Measurements from ENCODE around the gene BCKDHA. TPM values are rescaled to one million over a fixed set of nuclear protein-coding genes. Genes with fewer than 3 reads are reported as not detected.

The BCKDHA gene
- total and polyA plus RNA-seq, 2 donors (not counting 3 experiments of a cell fraction or from before 2014, with no cell fraction given) = 16.5 to 50.4 TPM

DNA sequence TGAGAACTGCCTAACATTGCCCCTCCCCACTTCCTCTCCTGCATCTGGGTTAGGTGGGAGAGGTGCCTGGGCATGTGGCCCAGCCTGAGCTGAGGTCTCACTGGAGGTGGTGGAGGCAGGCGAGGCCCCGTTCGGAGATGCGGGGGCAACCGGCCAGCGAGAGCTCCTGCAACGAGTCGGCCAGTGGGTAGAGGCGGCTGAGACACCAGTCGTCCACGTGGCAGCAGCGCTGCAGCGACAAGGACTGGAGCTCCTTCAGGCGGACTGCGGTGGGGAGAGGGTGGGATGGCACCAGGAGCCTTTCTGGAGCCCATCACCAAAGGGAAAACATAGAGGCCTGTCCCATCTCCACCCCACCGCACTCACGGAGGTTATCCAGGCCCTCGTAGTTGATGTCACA lies 35.6 kb downstream of the BCKDHA start:
- H3K4me1 ChIP-seq (ENCODE audit: control insufficient read depth, extremely low read depth, insufficient read depth, low read length) = peaks cover 10% of the 10 kb centered on the region
- intact Hi-C loops (cut with micrococcal nuclease) = loop anchor here (5.0 kb wide), 1 partner anchor 126 kb away; no protein-coding TSS in a partner anchor
- H3K27ac ChIP-seq (ENCODE audit: insufficient read depth, low read depth, low read length) = no peak overlapping the region
- H3K9me3 ChIP-seq (replicated peaks; ENCODE audit: control insufficient read depth, insufficient read depth, low read length) = no peaks in the 10 kb centered on the region
- TF ChIP-seq GATA2 (IDR thresholded peaks at IDR 0.05; ENCODE audit: insufficient read depth, insufficient read length, low read depth, low read length) (no peak), FOS (IDR thresholded peaks at IDR 0.05; ENCODE audit: borderline replicate concordance, insufficient read depth, low read length) (no peak), POLR2A (IDR thresholded peaks at IDR 0.05; ENCODE audit: low read depth, low read length) (no peak)
- no peak for DNase-seq (ENCODE audit: low read depth, low spot score)
- ChIA-PET POLR2A (no interaction called here), CTCF (interaction anchor here (0.6 to 1.1 kb wide), 2 partner anchors 69 to 137 kb away, joined by 3 to 4 read pairs; partner anchors contain the start of gene B9D2)
- H3K79me2 ChIP-seq (ENCODE audit: control insufficient read depth, insufficient read depth, low read length) = no peaks in the 10 kb centered on the region
- H3K9ac ChIP-seq (replicated peaks; ENCODE audit: extremely low read depth, insufficient read depth, low read length) = no peak overlapping the region
- H3K9me1 ChIP-seq (replicated peaks; ENCODE audit: control insufficient read depth, extremely low read depth, insufficient read depth, low read length) = no peaks in the 10 kb centered on the region
- dilution Hi-C loops (cut with MboI; ENCODE audit: extremely low pct_ligation_motif_present, low sequenced_read_pairs) = no loop called here
- no TSS peak for BruUV-seq (replicated peaks)
- H3K4me3 ChIP-seq (replicated peaks in 1 of 3; ENCODE audit: insufficient read depth in 1 of 3, low read depth in 1 of 3, low read length in 3 of 3) = no peak overlapping the region
- H4K20me1 ChIP-seq (replicated peaks; ENCODE audit: control insufficient read depth, extremely low read depth, insufficient read depth, low read length) = no peaks in the 10 kb centered on the region
- FAIRE-seq = no peak
- peaks cover 0 to 17% of the 10 kb centered on the region in 2 experiments for H3K36me3 ChIP-seq (ENCODE audit: control insufficient read depth in 2 of 2, extremely low read depth in 1 of 2, insufficient read depth in 2 of 2, low read length in 2 of 2)
- H3K4me2 ChIP-seq (ENCODE audit: insufficient read depth, low read length) = no peak overlapping the region
- H2AFZ ChIP-seq (ENCODE audit: low read depth, low read length) = no peak overlapping the region
- H3K27me3 ChIP-seq (ENCODE audit: control insufficient read depth in 2 of 2, insufficient read depth in 2 of 2, low read length in 2 of 2) = no peaks in the 10 kb centered on the region

DNA sequence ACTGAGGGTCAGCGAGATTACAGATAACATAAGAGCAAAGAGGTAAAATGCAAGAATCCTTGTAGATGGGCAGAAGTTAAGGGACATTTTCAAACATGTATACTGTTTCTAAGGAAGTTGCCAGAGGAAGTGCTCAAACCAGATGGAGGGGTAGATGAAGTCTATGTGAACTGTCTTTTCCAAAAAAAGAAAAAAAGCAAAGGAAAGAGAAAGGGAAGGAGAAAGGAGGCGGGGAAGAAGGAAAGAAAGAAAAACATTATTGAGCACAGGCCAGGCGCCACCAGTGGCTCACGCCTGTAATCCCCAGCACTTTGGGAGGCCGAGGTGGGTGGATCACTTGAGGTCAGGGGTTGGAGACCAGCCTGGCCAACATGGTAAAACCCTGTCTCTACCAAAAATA lies 36.8 kb downstream of the BCKDHA start:
- Histone ChIP-seq H3K4me2 (ENCODE audit: insufficient read depth, low read length) (no peak overlapping the region), H3K36me3 (ENCODE audit: control insufficient read depth in 2 of 2, extremely low read depth in 1 of 2, insufficient read depth in 2 of 2, low read length in 2 of 2) (peaks cover 0 to 17% of the 10 kb centered on the region in 2 experiments), H3K79me2 (ENCODE audit: control insufficient read depth, insufficient read depth, low read length) (no peaks in the 10 kb centered on the region), H3K9me3 (replicated peaks; ENCODE audit: control insufficient read depth, insufficient read depth, low read length) (no peaks in the 10 kb centered on the region), H3K27ac (ENCODE audit: insufficient read depth, low read depth, low read length) (no peak overlapping the region), H3K4me3 (replicated peaks in 1 of 3; ENCODE audit: insufficient read depth in 1 of 3, low read depth in 1 of 3, low read length in 3 of 3) (no peak overlapping the region), H3K4me1 (ENCODE audit: control insufficient read depth, extremely low read depth, insufficient read depth, low read length) (peaks cover 6% of the 10 kb centered on the region), H3K9me1 (replicated peaks; ENCODE audit: control insufficient read depth, extremely low read depth, insufficient read depth, low read length) (no peaks in the 10 kb centered on the region), H4K20me1 (replicated peaks; ENCODE audit: control insufficient read depth, extremely low read depth, insufficient read depth, low read length) (no peaks in the 10 kb centered on the region), H3K9ac (replicated peaks; ENCODE audit: extremely low read depth, insufficient read depth, low read length) (no peak overlapping the region), H2AFZ (ENCODE audit: low read depth, low read length) (no peak overlapping the region), H3K27me3 (ENCODE audit: control insufficient read depth in 2 of 2, insufficient read depth in 2 of 2, low read length in 2 of 2) (no peaks in the 10 kb centered on the region)
- BruUV-seq (replicated peaks) = no TSS peak
- FAIRE-seq = no peak
- ChIA-PET POLR2A (no interaction called here), CTCF (interaction anchor here (0.7 kb wide), 1 partner anchor 22 kb away, joined by 4 read pairs; no protein-coding TSS in a partner anchor)
- intact Hi-C loops (cut with micrococcal nuclease) = loop anchor here (5.0 kb wide), 1 partner anchor 127 kb away; no protein-coding TSS in a partner anchor
- no peak for DNase-seq (ENCODE audit: low read depth, low spot score)
- dilution Hi-C loops (cut with MboI; ENCODE audit: extremely low pct_ligation_motif_present, low sequenced_read_pairs) = no loop called here
- TF ChIP-seq EZH2 (IDR thresholded peaks at IDR 0.05; ENCODE audit: borderline replicate concordance, low read depth, low read length, severe bottlenecking) = no peak
- TF ChIP-seq POLR2A (IDR thresholded peaks at IDR 0.05; ENCODE audit: low read depth, low read length) = no peak
- TF ChIP-seq POLR2AphosphoS5 (IDR thresholded peaks at IDR 0.05; ENCODE audit: insufficient read depth, low read depth, low read length) = no peak
- no peak for TF ChIP-seq GATA2 (IDR thresholded peaks at IDR 0.05; ENCODE audit: insufficient read depth, insufficient read length, low read depth, low read length)
- TF ChIP-seq MYC (IDR thresholded peaks at IDR 0.05; ENCODE audit: low read depth, low read length) = no peak
- TF ChIP-seq, protein P1, sequence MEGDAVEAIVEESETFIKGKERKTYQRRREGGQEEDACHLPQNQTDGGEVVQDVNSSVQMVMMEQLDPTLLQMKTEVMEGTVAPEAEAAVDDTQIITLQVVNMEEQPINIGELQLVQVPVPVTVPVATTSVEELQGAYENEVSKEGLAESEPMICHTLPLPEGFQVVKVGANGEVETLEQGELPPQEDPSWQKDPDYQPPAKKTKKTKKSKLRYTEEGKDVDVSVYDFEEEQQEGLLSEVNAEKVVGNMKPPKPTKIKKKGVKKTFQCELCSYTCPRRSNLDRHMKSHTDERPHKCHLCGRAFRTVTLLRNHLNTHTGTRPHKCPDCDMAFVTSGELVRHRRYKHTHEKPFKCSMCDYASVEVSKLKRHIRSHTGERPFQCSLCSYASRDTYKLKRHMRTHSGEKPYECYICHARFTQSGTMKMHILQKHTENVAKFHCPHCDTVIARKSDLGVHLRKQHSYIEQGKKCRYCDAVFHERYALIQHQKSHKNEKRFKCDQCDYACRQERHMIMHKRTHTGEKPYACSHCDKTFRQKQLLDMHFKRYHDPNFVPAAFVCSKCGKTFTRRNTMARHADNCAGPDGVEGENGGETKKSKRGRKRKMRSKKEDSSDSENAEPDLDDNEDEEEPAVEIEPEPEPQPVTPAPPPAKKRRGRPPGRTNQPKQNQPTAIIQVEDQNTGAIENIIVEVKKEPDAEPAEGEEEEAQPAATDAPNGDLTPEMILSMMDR (IDR thresholded peaks at IDR 0.05; ENCODE audit: extremely low read depth in 1 of 2, insufficient read depth in 1 of 2, low read depth in 1 of 2, low read length in 2 of 2) = no peak
- no peak for TF ChIP-seq MAX (IDR thresholded peaks at IDR 0.05; ENCODE audit: insufficient read depth, insufficient read length)
- no peak for TF ChIP-seq JUN (IDR thresholded peaks at IDR 0.05; ENCODE audit: borderline replicate concordance, insufficient read depth, insufficient read length, low read depth)
- no peak for TF ChIP-seq FOS (IDR thresholded peaks at IDR 0.05; ENCODE audit: borderline replicate concordance, insufficient read depth, low read length)

Data from endothelial cell of umbilical vein (primary cell).